Sigmoid colon (tissue), 7 donors: ENCODE measurements around the gene FMNL2. TPM values are rescaled to one million over a fixed set of nuclear protein-coding genes. Genes with fewer than 3 reads are reported as not detected.

Experiments
- DNase-seq: peaks from one replicate; pipeline ENCODE4 v3.0.0-alpha.2; 2019
- H3K27ac ChIP-seq, 4 donors: fragments of 200-600 bp; sonication (generic); one replicate each; pipeline ENCODE4 v1.5.1; 2016 to 2019; ENCODE audit warnings: mild to moderate bottlenecking in 1 of 4
- H3K27me3 ChIP-seq, 3 donors: fragments of 200-600 bp; sonication (generic); one replicate each; pipeline ENCODE4 v1.5.1; 2019; ENCODE audit warnings: mild to moderate bottlenecking in 1 of 3
- H3K36me3 ChIP-seq, 4 donors: fragments of 200-600 bp; sonication (generic); one replicate each; pipeline ENCODE4 v1.5.1; 2016 to 2019
- H3K4me1 ChIP-seq, 4 donors: fragments of 200-600 bp; sonication (generic); one replicate each; pipeline ENCODE4 v1.5.1; 2017 to 2019
- H3K4me3 ChIP-seq, 4 donors: fragments of 200-600 bp; sonication (generic); one replicate each; pipeline ENCODE4 v1.5.1; 2017 to 2019; ENCODE audit warnings: mild to moderate bottlenecking in 2 of 4, moderate library complexity in 1 of 4
- H3K9me3 ChIP-seq, 4 donors: fragments of 200-600 bp in 3 of 4; sonication (generic) in 3 of 4; one replicate each; pipeline versions ENCODE4 v1.5.1 to v1.6.1; 2013 to 2019
- CTCF ChIP-seq, 4 experiments: fragments of 450-650 bp in 3 of 4; fragments of 200-600 bp in 1 of 4; IDR thresholded peaks; one replicate each; pipeline ENCODE4 v1.5.1; 2016 to 2019; ENCODE audit warnings: antibody characterized with exemption in 4 of 4, mild to moderate bottlenecking in 3 of 4, moderate library complexity in 2 of 4
- EP300 ChIP-seq, 4 donors: sonication (generic); formaldehyde crosslinking; IDR thresholded peaks; one replicate each; pipeline ENCODE4 v1.6.1; 2017; ENCODE audit warnings: antibody characterized with exemption in 4 of 4
- POLR2A ChIP-seq, 2 donors: fragments of 450-650 bp; IDR thresholded peaks; one replicate each; pipeline ENCODE4 v1.6.1; 2016; ENCODE audit warnings: antibody characterized with exemption in 2 of 2, mild to moderate bottlenecking in 2 of 2, moderate library complexity in 2 of 2
- POLR2AphosphoS5 ChIP-seq, 4 donors: sonication (generic); formaldehyde crosslinking; IDR thresholded peaks; one replicate each; pipeline ENCODE4 v1.6.1; 2017; ENCODE audit warnings: antibody characterized with exemption in 4 of 4
- WGBS, 2 donors: extraction: QIAGEN DNeasy Blood & Tissue Kit; methylation state at CpG; one replicate each; pipeline ENCODE4 v1.1.7; 2013; 5-methylcytosine and 5-hydroxymethylcytosine counted together
- intact Hi-C: fragments of 100-400 bp; cut with DNase I; formaldehyde crosslinking; loops from one replicate; pipeline ENCODE4 v1.15.1; 2023
- polyA plus RNA-seq, 3 donors: library from polyadenylated mRNA; stranded (reverse); fragments of 200-250 nt; gene quantifications; one replicate each; pipeline ENCODE4 v1.2.3, GENCODE V29; 2013
- total RNA-seq, 4 donors: library from RNA; depleted of rRNA; stranded (reverse); fragments of >200 nt; gene quantifications; one replicate each; pipeline ENCODE4 v1.1.0, GENCODE V29; 2016
- donor health status: healthy with polysubstance abuse.
- donor health status: Bipolar disorder and iron deficiency.
- donor health status: healthy.

FMNL2 gene
- total and polyA plus RNA-seq, 7 donors = 9.4 to 30.5 (median 17.8) TPM

DNA sequence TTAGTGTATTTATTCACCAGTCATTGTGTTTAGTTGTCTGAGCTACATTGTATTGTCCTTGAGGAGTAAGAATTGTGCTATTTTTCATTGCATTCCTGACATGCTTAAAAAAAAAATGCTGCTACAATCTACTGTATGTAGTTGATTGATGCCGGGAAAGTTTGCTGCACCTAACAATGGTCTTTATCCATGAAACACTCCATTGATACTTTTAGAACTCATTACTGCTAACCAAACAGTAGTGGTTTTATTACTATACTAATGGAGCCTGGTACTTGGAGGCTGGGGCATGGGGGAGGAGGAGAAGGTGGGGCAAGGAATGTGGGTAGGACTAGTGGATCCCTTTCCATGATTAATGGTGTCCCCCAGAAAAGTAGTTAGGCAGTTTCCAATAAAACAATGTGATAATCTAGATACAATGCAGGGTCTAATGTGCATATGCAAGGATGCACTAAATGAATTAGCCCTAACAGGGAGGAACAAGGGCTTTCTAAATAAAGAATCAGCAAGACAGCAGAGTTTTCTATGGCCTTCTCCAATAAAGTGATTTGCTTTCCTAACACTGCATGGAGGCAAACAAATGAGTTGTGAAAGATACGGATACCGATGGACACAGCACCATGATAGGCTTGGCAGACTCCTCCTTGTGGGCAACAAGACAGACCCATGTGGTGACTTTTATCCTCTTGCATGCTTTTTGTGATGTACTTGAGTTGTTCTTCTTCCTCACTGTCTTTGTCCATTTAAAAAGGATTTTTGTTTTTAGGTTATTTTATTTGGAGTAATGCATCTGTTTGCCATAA is 78.5 kb downstream of the FMNL2 start:
- Histone ChIP-seq H3K36me3 (no peaks in the 10 kb centered on the region), H3K4me1 (peaks cover 0 to 25% (median 16%) of the 10 kb centered on the region in 4 donors), H3K9me3 (no peaks in the 10 kb centered on the region), H3K27ac (no peak overlapping the region), H3K4me3 (no peak overlapping the region), H3K27me3 (no peaks in the 10 kb centered on the region)
- intact Hi-C loops = no loop called here
- DNase-seq = no peak
- WGBS, 2 donors = 70 to 86% methylated on average over 3 of the region's 3 CpGs
- TF ChIP-seq EP300 (IDR thresholded peaks at IDR 0.05) (no peak), POLR2AphosphoS5 (IDR thresholded peaks at IDR 0.05) (no peak), CTCF (IDR thresholded peaks at IDR 0.05) (no peak), POLR2A (IDR thresholded peaks at IDR 0.05) (no peak)

- H3K27ac ChIP-seq = no peak overlapping the region
- H3K9me3 ChIP-seq = no peaks in the 10 kb centered on the region
- 46 to 66% methylated on average over 3 of the region's 3 CpGs for WGBS, 2 donors
- no peaks in the 10 kb centered on the region for H3K36me3 ChIP-seq
- intact Hi-C loops = no loop called here
- DNase-seq = no peak
- TF ChIP-seq CTCF (IDR thresholded peaks at IDR 0.05) (no peak), EP300 (IDR thresholded peaks at IDR 0.05) (no peak), POLR2A (IDR thresholded peaks at IDR 0.05) (no peak), POLR2AphosphoS5 (IDR thresholded peaks at IDR 0.05) (no peak)
- no peaks in the 10 kb centered on the region for H3K27me3 ChIP-seq
- H3K4me3 ChIP-seq = no peak overlapping the region
- peaks cover 0 to 20% (median 15%) of the 10 kb centered on the region in 4 donors for H3K4me1 ChIP-seq
Observed at GRCh38 chr2:152415231-152415642, 80.3 kb downstream of the FMNL2 start.

DNA sequence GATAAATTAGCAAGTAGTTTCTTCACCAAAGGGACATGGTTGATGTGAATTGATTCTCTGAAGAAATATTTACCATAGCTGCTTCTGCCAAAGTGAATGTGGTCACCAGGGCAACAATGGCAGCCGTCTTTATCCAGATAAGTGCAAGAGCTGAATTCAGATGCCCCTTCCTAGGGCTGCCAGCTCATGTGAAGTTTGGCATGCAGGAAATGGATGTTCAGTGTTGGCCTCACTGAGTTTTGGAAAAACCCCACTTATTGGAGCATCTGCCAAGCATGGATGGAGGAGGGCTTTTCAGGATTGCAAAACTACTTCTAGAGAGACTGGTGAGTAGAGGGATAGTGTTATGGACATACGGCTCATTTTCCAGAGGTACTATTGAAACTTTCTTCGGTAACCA is 80.8 kb downstream of the FMNL2 start:
- no peak for DNase-seq
- Histone ChIP-seq H3K4me1 (peaks cover 0 to 20% (median 12%) of the 10 kb centered on the region in 4 donors), H3K9me3 (no peaks in the 10 kb centered on the region), H3K27ac (no peak overlapping the region), H3K4me3 (no peak overlapping the region), H3K36me3 (no peaks in the 10 kb centered on the region), H3K27me3 (no peaks in the 10 kb centered on the region)
- intact Hi-C loops = no loop called here
- TF ChIP-seq POLR2A (IDR thresholded peaks at IDR 0.05) (no peak), CTCF (IDR thresholded peaks at IDR 0.05) (no peak), POLR2AphosphoS5 (IDR thresholded peaks at IDR 0.05) (no peak), EP300 (IDR thresholded peaks at IDR 0.05) (no peak)
- WGBS, 2 donors = 90 to 93% methylated on average over 3 of the region's 3 CpGs

GRCh38 chr2:152418688-152419087 is 83.7 kb downstream of the FMNL2 start:
- Histone ChIP-seq H3K36me3 (no peaks in the 10 kb centered on the region), H3K4me1 (peaks cover 0 to 26% (median 13%) of the 10 kb centered on the region in 4 donors), H3K27me3 (no peaks in the 10 kb centered on the region), H3K9me3 (no peaks in the 10 kb centered on the region), H3K4me3 (no peak overlapping the region), H3K27ac (no peak overlapping the region)
- TF ChIP-seq CTCF (IDR thresholded peaks at IDR 0.05) = no peak
- TF ChIP-seq POLR2AphosphoS5 (IDR thresholded peaks at IDR 0.05) = no peak
- TF ChIP-seq POLR2A (IDR thresholded peaks at IDR 0.05) = no peak
- no peak for TF ChIP-seq EP300 (IDR thresholded peaks at IDR 0.05)
- intact Hi-C loops = no loop called here
- DNase-seq = no peak
- 51 to 85% methylated on average over 3 of the region's 3 CpGs for WGBS, 2 donors
